Mononuclear cell (primary cell): Measurements from ENCODE around the gene ACBD6. TPM values are rescaled to one million over a fixed set of nuclear protein-coding genes. Genes with fewer than 3 reads are reported as not detected.

Experiments used
- H3K27me3 ChIP-seq: 2 replicates; pipeline ENCODE4 v1.6.0; 2011; ENCODE audit warnings: low read length, control low read depth; ENCODE audit not compliant: insufficient read depth
- H3K4me1 ChIP-seq: 2 replicates; pipeline ENCODE4 v1.5.1; 2011; ENCODE audit warnings: mild to moderate bottlenecking, low read length, control low read depth; ENCODE audit not compliant: insufficient read depth
- H3K4me3 ChIP-seq: 2 replicates; pipeline ENCODE4 v1.5.1; 2011; ENCODE audit warnings: mild to moderate bottlenecking, low read length, moderate library complexity
- H3K9me3 ChIP-seq: 2 replicates; pipeline ENCODE4 v1.5.1; 2011; ENCODE audit warnings: low read depth, mild to moderate bottlenecking, control low read depth, low read length
- total RNA-seq: library from RNA; depleted of rRNA; stranded (reverse); fragments of >200 nt; gene quantifications from one replicate; pipeline ENCODE4 v1.2.3, GENCODE V29; 2012

The ACBD6 gene
- total RNA-seq, 1 donor: 30.0 TPM

DNA sequence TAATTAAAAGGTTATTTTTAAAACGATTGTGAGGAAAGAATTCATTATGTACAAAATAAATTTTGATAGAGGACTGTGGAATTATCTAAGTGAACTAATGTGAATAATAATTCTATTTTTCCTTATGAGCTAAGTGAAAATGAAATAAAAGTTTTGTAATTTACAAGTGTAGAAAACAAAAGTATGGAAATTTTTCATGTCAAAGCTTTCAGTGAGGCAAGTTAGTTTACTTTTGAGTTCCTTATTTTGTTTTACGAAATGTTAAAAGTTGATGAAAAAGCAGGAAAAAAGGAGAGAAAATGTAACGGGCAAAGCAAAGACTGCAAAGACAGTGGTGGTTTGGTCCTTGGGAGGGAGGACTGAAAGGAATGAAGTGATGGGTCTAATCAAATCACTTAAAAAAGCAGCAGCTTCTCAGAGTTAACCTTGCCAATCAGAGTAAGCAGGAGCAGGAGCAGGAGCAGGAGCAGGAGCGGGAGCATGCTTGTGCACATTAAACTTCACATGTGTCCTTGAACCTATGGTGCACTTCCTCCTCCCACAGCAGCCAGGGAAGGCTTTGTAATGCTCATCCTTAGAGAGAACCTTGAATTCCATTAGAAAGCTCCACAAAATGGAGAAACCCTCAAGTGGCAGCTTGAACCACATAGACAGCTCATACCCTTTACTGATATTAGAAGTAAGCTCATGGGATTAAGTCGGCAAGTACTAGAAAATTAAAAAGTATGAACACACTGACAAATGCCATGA is 139.0 kb downstream of the ACBD6 start:
- Histone ChIP-seq H3K4me3 (no peak overlapping the region), H3K4me1 (peaks cover 4% of the 10 kb centered on the region), H3K27me3 (no peaks in the 10 kb centered on the region), H3K9me3 (no peaks in the 10 kb centered on the region)

DNA sequence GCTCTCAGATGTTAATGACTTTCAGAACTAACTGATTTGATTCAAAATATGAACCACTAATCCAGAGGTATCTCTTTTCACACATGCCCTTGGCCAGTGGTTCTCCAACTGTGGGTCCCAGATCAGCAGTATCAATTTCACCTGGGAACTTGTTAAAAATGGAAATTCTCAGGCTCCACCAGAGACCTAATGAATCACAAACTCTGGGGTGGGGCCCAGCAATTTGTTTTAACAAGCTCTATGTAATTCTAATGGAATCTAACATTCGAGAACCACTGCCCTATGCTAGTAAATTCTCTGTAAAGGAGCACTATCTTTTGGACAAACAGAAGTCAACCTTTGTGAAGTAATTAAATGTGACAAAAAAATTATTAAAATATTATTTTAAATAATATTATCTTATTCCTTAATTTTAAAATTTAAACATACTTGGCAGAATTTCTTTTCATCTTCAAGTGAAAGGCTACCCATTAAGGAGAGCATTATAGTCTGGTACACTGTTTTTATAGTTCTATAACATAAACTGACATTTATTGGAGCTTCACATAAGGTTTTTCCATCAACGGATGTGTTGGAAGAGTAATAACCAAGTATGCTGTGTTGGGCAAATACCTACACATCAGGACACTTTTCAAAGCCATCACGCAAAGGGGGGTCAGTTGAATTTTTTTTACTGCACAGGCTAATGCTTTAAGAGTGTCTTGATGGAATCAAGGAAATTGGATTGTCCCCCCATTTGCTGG is 141.9 kb downstream of the ACBD6 start:
- H3K27me3 ChIP-seq: no peaks in the 10 kb centered on the region
- no peaks in the 10 kb centered on the region for H3K9me3 ChIP-seq
- H3K4me3 ChIP-seq: no peak overlapping the region
- peaks cover 4% of the 10 kb centered on the region for H3K4me1 ChIP-seq

DNA sequence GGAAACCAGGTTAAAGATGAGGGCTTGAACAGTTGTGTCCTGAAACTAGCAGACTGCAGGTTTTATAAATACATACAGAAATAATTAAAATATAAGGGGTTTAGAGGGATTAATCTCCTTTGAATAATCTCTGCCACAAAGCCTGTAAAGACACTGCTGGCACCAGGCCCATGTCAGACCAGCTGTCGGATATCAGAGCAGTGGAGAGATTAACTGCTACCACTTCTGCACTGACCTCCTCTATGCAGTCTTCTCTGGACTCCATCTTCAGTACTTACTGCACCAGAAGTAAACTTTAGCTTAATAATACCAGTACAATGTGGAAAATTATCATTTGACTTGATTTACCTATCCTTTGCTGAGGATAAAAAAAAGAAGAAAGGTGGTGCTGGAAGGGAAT is 143.7 kb downstream of the ACBD6 start:
- peaks cover 3% of the 10 kb centered on the region for H3K4me1 ChIP-seq
- no peak overlapping the region for H3K4me3 ChIP-seq
- no peaks in the 10 kb centered on the region for H3K27me3 ChIP-seq
- no peaks in the 10 kb centered on the region for H3K9me3 ChIP-seq

DNA sequence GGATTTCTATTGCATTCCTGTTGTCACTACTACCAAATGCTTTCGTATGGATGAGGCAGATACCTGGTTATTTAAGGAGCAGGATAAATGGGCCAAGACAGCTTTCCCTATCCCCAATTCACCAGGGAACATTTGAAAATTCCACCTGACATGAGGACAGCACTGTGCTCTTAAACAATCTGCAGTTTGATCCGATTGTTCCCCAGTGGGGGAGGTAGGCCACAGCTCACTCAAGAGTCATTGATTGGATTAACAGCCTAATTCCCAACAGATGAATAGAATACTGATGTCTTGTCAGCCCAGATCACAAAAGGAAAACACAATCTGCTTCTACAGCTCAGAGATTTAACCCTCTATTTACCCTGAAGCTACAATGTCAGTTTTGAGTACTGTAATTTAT is 148.4 kb downstream of the ACBD6 start:
- H3K4me1 ChIP-seq: no peaks in the 10 kb centered on the region
- no peak overlapping the region for H3K4me3 ChIP-seq
- H3K9me3 ChIP-seq: no peaks in the 10 kb centered on the region
- H3K27me3 ChIP-seq: no peaks in the 10 kb centered on the region

DNA sequence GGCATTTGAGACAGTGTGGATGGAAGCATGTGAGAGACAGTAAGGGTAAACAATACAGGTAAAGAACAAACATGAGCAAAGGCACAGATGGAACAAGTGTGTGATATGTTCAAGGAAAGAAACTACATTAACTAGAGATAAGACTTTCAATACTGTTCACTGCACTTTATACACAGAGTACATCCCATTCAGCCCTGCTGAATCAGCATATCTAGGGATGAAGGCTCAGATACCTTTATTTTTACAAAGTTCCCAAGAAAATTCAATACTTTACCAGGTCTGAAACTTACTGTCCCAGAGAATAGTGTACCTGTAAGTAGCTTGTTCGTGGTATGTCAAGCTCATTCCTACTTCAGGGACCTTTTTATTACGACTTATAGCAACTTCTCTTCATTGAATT is 149.8 kb downstream of the ACBD6 start:
- H3K4me1 ChIP-seq: no peaks in the 10 kb centered on the region
- H3K4me3 ChIP-seq: no peak overlapping the region
- no peaks in the 10 kb centered on the region for H3K27me3 ChIP-seq
- no peaks in the 10 kb centered on the region for H3K9me3 ChIP-seq

DNA sequence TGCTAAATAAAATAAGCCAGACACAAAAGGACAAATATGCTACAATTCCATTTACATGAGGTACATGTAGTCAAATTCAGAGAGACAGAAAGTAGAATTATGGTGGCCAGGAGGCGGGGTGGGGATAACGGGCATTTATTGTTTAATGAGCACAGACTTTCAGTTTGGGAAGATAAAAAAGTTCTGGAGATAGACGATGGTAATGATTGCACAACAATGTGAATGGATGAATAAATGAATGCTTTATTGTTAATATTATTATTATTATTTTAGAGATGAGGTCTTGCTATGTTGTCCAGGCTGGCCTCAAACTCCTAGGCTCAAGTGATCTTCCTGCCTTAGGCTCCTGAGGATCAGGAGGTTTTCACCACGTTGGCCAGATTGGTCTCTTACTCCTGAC is 150.4 kb downstream of the ACBD6 start:
- no peaks in the 10 kb centered on the region for H3K27me3 ChIP-seq
- no peak overlapping the region for H3K4me3 ChIP-seq
- no peaks in the 10 kb centered on the region for H3K4me1 ChIP-seq
- H3K9me3 ChIP-seq: no peaks in the 10 kb centered on the region

DNA sequence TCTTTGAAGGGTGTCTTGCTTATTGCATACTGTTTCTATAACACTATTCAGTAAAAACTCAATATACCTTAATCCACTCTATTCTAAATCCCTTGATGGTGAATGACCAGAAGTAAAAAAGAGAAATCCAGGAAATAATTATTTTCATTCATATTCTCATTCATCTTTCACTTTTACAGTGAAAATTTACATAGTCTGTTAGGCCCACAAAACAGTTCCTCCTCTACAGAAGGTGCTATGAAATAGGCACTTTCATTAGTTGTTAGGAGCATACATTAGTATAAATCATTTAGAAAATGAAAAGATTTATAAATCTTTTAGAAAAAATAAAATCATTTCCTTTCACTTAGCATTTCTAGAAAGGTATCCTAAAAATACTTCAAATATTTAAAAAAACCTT is 157.2 kb downstream of the ACBD6 start:
- Histone ChIP-seq H3K4me1 (peaks cover 6% of the 10 kb centered on the region), H3K9me3 (no peaks in the 10 kb centered on the region), H3K4me3 (no peak overlapping the region), H3K27me3 (no peaks in the 10 kb centered on the region)

DNA sequence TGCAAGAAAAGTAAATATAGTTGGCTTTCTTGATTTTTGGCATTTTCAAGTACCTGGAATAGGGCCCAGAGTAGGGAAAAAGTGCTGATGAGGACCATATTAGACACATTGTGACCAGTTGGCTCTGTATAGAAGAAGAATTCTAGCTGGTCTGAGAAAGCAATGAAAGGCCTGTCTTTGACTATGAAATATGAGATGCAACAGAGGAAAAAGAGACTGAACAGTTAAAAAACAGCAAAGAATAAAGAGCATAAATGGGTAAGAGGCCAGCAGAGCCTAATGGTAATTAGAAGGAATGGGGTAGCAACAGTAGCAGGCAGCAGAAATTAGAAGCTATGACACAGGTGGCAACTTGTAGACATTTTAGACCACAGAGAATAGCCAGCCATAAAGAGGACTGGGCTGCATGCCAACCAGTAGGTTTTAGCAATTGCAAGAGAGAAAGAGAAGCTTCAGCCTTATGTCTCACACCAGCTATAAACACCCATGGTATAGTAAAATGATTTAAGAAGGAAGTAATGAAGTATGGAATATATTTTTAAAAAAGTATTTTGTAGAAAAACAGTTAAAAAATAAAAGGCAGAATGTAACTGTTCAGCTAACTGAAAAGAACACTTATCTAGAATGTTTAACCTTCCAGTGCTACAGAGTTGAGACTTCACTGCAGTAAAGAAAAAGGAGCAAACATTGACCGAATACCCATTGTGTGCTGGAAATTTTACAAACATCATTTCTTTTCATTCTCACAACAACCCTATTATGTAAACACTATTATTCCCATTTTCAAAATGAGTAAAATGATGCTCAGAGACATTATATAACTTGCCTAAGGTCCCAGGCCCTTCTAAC is 158.2 kb downstream of the ACBD6 start:
- Histone ChIP-seq H3K27me3 (no peaks in the 10 kb centered on the region), H3K4me3 (no peak overlapping the region), H3K9me3 (no peaks in the 10 kb centered on the region), H3K4me1 (peaks cover 6% of the 10 kb centered on the region)

DNA sequence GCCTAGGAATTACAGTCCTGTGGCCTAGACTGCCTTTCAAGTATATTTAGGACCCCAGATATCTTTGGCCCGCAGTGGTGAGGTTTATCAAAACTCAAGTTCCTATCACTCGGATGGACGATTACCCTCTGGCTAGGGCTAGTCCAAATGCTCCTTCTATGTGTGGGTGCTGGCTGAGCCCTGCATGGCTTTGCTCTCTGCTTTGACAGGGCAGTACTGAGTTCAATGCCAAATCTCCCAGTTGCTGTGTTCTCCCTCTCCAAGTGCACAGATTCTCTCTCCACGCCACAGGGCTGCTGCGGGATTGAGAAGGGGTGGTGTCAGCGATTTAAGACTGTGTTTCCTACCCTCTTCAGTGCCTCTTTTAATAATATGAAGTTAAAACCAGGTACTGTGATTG is 175.3 kb downstream of the ACBD6 start:
- Histone ChIP-seq H3K9me3 (peaks cover 4% of the 10 kb centered on the region), H3K27me3 (no peaks in the 10 kb centered on the region), H3K4me3 (no peak overlapping the region), H3K4me1 (no peaks in the 10 kb centered on the region)

DNA sequence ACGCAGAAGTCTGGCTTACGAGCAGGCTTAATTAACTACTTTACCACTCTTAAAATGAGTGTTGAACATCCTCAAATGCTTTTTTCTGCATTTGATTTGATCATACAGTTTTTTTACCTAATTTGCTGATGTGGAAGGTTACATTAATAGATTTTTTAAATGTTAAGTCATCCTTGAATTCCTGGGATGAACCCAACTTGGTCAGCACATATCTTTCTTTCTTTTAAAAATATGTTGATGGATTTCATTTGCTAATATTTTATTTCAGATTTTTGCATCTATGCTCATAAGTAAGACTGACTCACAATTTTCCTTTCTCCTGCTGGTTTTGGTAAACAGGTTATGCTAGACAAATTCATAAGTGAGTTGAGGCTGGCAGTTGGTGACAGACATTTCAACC is 189.5 kb downstream of the ACBD6 start:
- Histone ChIP-seq H3K4me3 (no peak overlapping the region), H3K27me3 (no peaks in the 10 kb centered on the region), H3K4me1 (no peaks in the 10 kb centered on the region), H3K9me3 (no peaks in the 10 kb centered on the region)

DNA sequence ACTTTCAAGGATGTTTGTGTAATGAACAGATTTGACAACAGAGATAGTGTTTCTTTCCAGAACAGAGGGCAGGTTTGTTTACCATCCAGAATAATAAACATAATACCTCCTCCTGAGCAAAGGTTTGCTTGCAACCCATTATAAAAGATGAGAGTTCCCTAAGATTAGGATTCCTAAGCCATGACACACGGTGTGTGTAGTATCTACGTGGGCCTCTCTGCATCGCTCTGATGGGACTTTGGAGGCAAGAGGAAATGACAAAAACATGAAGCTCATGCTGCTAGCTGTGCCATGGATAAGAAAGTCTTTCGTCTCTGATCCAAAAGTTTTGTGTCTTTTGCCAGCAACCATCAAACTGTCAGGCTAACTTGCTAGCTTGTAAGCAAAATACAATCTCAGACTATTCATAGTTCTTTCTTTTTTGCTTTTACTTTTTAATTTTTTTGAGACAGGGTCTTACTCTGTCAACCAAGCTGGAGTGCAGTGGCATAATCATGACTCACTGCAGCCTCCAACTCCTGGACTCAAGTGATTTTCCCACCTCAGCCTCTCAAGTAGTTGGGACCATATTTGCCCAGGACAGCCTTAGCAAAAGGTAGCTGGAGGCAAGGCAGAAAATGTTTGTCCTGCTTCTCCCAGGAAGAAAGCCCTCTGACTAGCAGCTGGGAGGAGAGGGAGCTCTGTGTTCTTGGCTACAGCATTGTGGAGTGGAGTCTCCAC is 191.2 kb downstream of the ACBD6 start:
- no peaks in the 10 kb centered on the region for H3K9me3 ChIP-seq
- H3K4me1 ChIP-seq: no peaks in the 10 kb centered on the region
- no peaks in the 10 kb centered on the region for H3K27me3 ChIP-seq
- H3K4me3 ChIP-seq: no peak overlapping the region

DNA sequence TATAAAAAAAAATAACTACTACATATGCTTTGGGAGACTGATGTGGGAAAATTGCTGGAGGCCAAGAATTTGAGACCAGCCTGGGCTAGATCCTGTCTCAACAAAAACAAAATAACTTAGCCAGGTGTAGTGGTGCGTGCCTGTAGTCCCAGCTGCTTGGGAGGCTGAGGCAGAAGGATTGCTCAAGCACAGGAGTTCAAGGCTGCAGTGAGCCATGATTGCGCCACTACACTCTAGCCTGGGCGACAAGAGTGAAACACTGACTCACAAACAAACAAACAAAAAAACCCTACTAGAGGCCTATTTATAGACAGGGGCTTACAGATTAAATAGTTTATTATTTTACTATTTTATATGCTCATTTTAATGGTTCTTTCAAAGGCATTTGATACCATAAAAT is 192.3 kb downstream of the ACBD6 start:
- H3K27me3 ChIP-seq: no peaks in the 10 kb centered on the region

DNA sequence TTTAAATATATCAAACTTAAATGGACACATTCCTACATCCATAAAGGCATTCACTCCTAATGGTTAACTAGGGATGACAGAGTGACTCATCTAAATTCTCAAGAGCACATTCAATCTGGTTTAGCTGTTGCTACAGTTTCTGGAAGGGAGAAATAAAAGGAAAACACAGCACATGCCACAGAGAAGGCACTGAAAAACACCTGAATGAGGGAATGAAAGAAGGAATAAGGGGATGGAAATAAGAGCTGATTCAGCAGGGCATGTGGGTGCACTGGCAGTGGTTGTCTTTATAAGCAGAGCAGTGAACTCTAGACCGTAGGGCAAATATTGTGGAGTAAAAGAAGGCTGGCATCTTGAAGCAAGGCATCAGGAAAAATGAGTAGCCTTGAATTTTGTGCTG is 193.0 kb downstream of the ACBD6 start:
- H3K9me3 ChIP-seq: no peaks in the 10 kb centered on the region
- no peaks in the 10 kb centered on the region for H3K4me1 ChIP-seq
- no peak overlapping the region for H3K4me3 ChIP-seq
- no peaks in the 10 kb centered on the region for H3K27me3 ChIP-seq

More for the DNA sequence above, 192.3 kb downstream of the ACBD6 start:
- H3K4me3 ChIP-seq: no peak overlapping the region
- H3K4me1 ChIP-seq: no peaks in the 10 kb centered on the region
- no peaks in the 10 kb centered on the region for H3K9me3 ChIP-seq

DNA sequence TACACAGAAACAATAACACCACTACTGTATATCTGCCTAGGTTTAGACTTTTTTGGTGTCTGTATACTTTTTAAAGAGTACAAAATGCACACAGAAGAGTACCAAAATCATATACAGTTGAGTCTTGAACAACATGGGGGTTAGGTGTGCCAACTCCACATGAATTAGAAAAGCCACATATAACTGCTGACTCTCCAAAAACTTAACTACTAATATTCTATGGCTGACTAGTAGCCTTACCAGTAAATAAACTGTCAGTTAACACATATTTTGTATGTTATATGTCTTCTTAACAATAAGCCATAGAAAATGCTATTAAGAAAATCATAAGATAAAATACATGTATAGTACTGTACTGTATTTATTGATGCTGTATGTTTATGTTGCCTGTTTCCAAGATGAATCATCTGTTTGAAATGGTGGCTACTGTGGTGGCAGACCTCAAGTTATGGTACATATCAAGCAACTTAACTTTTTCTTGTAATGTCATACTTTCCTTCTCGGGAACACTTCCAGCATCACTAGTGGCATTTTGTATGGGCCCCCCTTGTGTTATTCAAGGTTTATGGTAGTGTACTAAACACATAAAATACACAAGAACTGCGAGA is 201.1 kb downstream of the ACBD6 start:
- no peaks in the 10 kb centered on the region for H3K4me1 ChIP-seq
- H3K9me3 ChIP-seq: no peaks in the 10 kb centered on the region
- H3K27me3 ChIP-seq: no peaks in the 10 kb centered on the region
- H3K4me3 ChIP-seq: no peak overlapping the region
